Measurements from ENCODE around the gene ZRANB2.

ZRANB2 gene

DNA sequence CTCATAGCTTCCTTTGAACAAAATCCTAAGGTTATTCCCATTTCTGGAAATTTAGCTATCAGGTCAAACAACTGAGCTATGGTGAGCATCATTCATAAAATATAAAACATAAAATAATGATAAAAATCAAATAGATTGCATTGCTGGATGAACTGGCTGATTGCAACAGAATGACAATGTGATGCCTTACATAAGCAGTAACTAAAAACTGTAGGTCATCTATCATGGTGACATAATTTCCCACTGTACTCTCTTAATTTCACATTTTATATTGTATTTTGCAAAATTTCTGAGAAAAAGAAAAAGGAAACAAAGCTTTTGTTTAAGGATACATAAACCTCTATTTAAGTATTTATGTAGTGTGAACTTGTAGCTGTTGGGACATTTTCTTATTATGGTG lies 37.8 kb downstream of the ZRANB2 start:
- no peak for DNase-seq (ENCODE audit: extremely low read depth, low read depth)
- H3K4me3 ChIP-seq (replicated peaks; ENCODE audit: low read depth, low read length) = no peak overlapping the region
- no peak for TF ChIP-seq CTCF (IDR thresholded peaks at IDR 0.05; ENCODE audit: low read depth, low read length, missing control alignments)

DNA sequence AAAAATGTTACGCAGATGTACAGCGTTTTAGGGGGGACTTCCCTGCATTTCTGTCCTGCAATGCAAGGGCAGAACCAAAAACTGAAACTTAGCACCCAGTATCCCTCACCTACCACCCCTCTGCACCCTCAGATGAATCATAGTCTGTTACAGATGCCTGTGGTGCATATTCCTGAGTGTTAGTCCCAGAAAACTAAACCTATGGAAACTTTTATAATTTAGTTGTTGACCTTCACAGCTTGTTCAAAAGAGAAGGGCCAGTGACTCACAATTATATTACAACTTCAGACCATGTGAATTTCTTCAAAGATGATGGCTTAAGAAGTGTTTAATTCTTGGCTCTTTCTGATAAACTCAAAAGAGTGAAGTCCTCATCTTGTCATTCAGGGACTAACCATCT lies 39.0 kb downstream of the ZRANB2 start:
- DNase-seq (ENCODE audit: extremely low read depth, low read depth) = no peak
- H3K4me3 ChIP-seq (replicated peaks; ENCODE audit: low read depth, low read length) = no peak overlapping the region
- TF ChIP-seq CTCF (IDR thresholded peaks at IDR 0.05; ENCODE audit: low read depth, low read length, missing control alignments) = no peak

- no peak overlapping the region for H3K4me3 ChIP-seq (replicated peaks; ENCODE audit: low read depth, low read length)
- TF ChIP-seq CTCF (IDR thresholded peaks at IDR 0.05; ENCODE audit: low read depth, low read length, missing control alignments) = no peak
- DNase-seq (ENCODE audit: extremely low read depth, low read depth) = no peak
Observed at GRCh38 chr1:71039661-71040262, 41.1 kb downstream of the ZRANB2 start.

- DNase-seq (ENCODE audit: extremely low read depth, low read depth) = no peak
- H3K4me3 ChIP-seq (replicated peaks; ENCODE audit: low read depth, low read length) = no peak overlapping the region
- TF ChIP-seq CTCF (IDR thresholded peaks at IDR 0.05; ENCODE audit: low read depth, low read length, missing control alignments) = no peak
Observed at GRCh38 chr1:71038942-71039341, 41.9 kb downstream of the ZRANB2 start.

GRCh38 chr1:71037829-71038620 lies 42.8 kb downstream of the ZRANB2 start:
- no peak overlapping the region for H3K4me3 ChIP-seq (replicated peaks; ENCODE audit: low read depth, low read length)
- TF ChIP-seq CTCF (IDR thresholded peaks at IDR 0.05; ENCODE audit: low read depth, low read length, missing control alignments) = no peak
- no peak for DNase-seq (ENCODE audit: extremely low read depth, low read depth)

GRCh38 chr1:71037066-71037465 lies 43.8 kb downstream of the ZRANB2 start:
- H3K4me3 ChIP-seq (replicated peaks; ENCODE audit: low read depth, low read length) = no peak overlapping the region
- TF ChIP-seq CTCF (IDR thresholded peaks at IDR 0.05; ENCODE audit: low read depth, low read length, missing control alignments) = no peak
- no peak for DNase-seq (ENCODE audit: extremely low read depth, low read depth)
